K562 (cell line): ENCODE results near the gene SERGEF. TPM values are rescaled to one million over a fixed set of nuclear protein-coding genes. Genes with fewer than 3 reads are reported as not detected.

Source experiments
- ATAC-seq: fragments of 200-7000 bp; cut with Tn5 transposase; 3 replicates; pipeline ENCODE4 v1.9.1; 2020; ENCODE audit warnings: moderate library complexity
- BruUV-seq: library from RNA; stranded (reverse); fragments of 400-500 nt; replicated peaks from 2 replicates; lab custom pipeline; 2021; lab: Mats Ljungman, UMichigan
- CTCF ChIA-PET: fragments of 300-600 bp; formaldehyde crosslinking; extraction: SDS; loops from one replicate; lab custom pipeline; 2021; ENCODE audit warnings: low intra/inter-chr PET ratio; lab: Yijun Ruan, JAX
- POLR2A ChIA-PET: fragments of 300-600, 350-650 bp; sonication (Branson Sonifier 250); formaldehyde crosslinking; extraction: SDS; loops from one replicate; lab custom pipeline; 2021; ENCODE audit warnings: antibody characterized with exemption, inconsistent platforms; lab: Yijun Ruan, JAX
- DNase-seq, 4 experiments: peaks; one replicate each; pipeline versions ENCODE4 v3.0.0 to v3.0.0-alpha.2; 2011 to 2018; ENCODE audit warnings: low spot score in 3 of 4, mixed read lengths in 3 of 4; ENCODE audit errors: extremely low read depth in 1 of 4
- FAIRE-seq: peaks from 2 replicates; lab custom pipeline; 2011; peaks lifted over from hg19 to GRCh38; lab: Jason Lieb, UNC
- H2AFZ ChIP-seq: 2 replicates; pipeline ENCODE4 v1.6.0; 2011; ENCODE audit warnings: low read depth, low read length, control low read depth, inconsistent platforms
- H3K27ac ChIP-seq: fragments of 200-600 bp; 3 replicates; pipeline ENCODE4 v1.8.0; 2011; ENCODE audit warnings: low read depth, mild to moderate bottlenecking, control low read depth, inconsistent platforms, low read length, moderate library complexity, mixed read lengths; ENCODE audit errors: extremely low read depth
- H3K27me3 ChIP-seq, 2 experiments: fragments of 300-600 bp in 1 of 2; 2 replicates in 1 of 2; 3 replicates in 1 of 2; pipeline versions ENCODE4 v1.6.0 to v1.8.0; 2011; ENCODE audit warnings: inconsistent platforms in 2 of 2, low read length in 2 of 2, mild to moderate bottlenecking in 1 of 2, mixed read lengths in 1 of 2, moderate library complexity in 1 of 2; ENCODE audit not compliant: control insufficient read depth in 2 of 2, insufficient read depth in 2 of 2
- H3K36me3 ChIP-seq: fragments of 300-600 bp; 3 replicates; pipeline ENCODE4 v1.8.0; 2011; ENCODE audit warnings: mild to moderate bottlenecking, low read length, inconsistent platforms; ENCODE audit not compliant: control insufficient read depth, insufficient read depth
- H3K4me1 ChIP-seq, 2 experiments: fragments of 200-600 bp in 1 of 2; replicated peaks in 1 of 2; 2 replicates in 1 of 2; 3 replicates in 1 of 2; pipeline versions ENCODE4 v1.5.1 to v1.8.0; 2011; ENCODE audit warnings: inconsistent platforms in 2 of 2, low read length in 2 of 2, mild to moderate bottlenecking in 1 of 2, mixed read lengths in 1 of 2, moderate library complexity in 1 of 2; ENCODE audit not compliant: control insufficient read depth in 2 of 2, insufficient read depth in 2 of 2
- H3K4me2 ChIP-seq: 2 replicates; pipeline ENCODE4 v1.6.1; 2011; ENCODE audit warnings: low read length, control low read depth, inconsistent platforms, mixed read lengths; ENCODE audit not compliant: insufficient read depth
- H3K4me3 ChIP-seq: fragments of 200-600 bp; sonication (generic), shearing (Covaris generic); 2 replicates; pipeline ENCODE4 v1.5.1; 2016; ENCODE audit warnings: control low read depth, inconsistent platforms
- H3K79me2 ChIP-seq: fragments of 200-600 bp; 3 replicates; pipeline ENCODE4 v1.8.0; 2011; ENCODE audit warnings: low read length, inconsistent platforms; ENCODE audit not compliant: control insufficient read depth, insufficient read depth
- H3K9ac ChIP-seq, 2 experiments: 2 replicates each; pipeline versions ENCODE4 v1.6.0 to v1.6.1; 2011; ENCODE audit warnings: low read depth in 2 of 2, low read length in 2 of 2, control low read depth in 1 of 2, inconsistent platforms in 1 of 2, mild to moderate bottlenecking in 1 of 2, mixed read lengths in 1 of 2; ENCODE audit not compliant: insufficient read depth in 1 of 2
- H3K9me1 ChIP-seq: one replicate; pipeline ENCODE4 v1.6.0; 2011; ENCODE audit warnings: inconsistent platforms, mild to moderate bottlenecking, low read length, moderate library complexity; ENCODE audit not compliant: control insufficient read depth, insufficient read depth
- H3K9me3 ChIP-seq: replicated peaks from 2 replicates; pipeline ENCODE4 v1.5.1; 2011; ENCODE audit warnings: low read depth, low read length, inconsistent platforms; ENCODE audit not compliant: control insufficient read depth, insufficient read depth
- H4K20me1 ChIP-seq: replicated peaks from 2 replicates; pipeline ENCODE4 v1.6.1; 2011; ENCODE audit warnings: low read length, inconsistent platforms, mixed read lengths; ENCODE audit not compliant: control insufficient read depth, insufficient read depth
- FOXA1 ChIP-seq: fragments of 450-650 bp; IDR thresholded peaks from 2 replicates; pipeline ENCODE4 v1.6.1; 2016; ENCODE audit warnings: mild to moderate bottlenecking, borderline replicate concordance
- FOXP1 ChIP-seq: sonication (generic); formaldehyde crosslinking; IDR thresholded peaks from 2 replicates; pipeline ENCODE4 v1.8.0; 2022; ENCODE audit warnings: mild to moderate bottlenecking, missing genetic modification reagents
- IRF1 ChIP-seq: sonication (generic); formaldehyde crosslinking; IDR thresholded peaks from 2 replicates; pipeline ENCODE4 v1.8.0; 2022; ENCODE audit warnings: missing genetic modification reagents, mild to moderate bottlenecking, borderline replicate concordance
- POLR3A ChIP-seq: IDR thresholded peaks from 2 replicates; pipeline ENCODE4 v1.6.1; 2011; ENCODE audit warnings: borderline replicate concordance, mild to moderate bottlenecking, moderate library complexity; ENCODE audit not compliant: insufficient read length, insufficient read depth; ENCODE audit errors: extremely low read depth
- RHOXF2B ChIP-seq: fragments of 250-450 bp; sonication (Bioruptor Pico); conservative IDR thresholded peaks from 2 replicates; pipeline ENCODE4 v1.5.1; 2021
- SIRT6 ChIP-seq: IDR thresholded peaks from one replicate; pipeline ENCODE4 v1.6.1; 2012; ENCODE audit warnings: low read depth, mild to moderate bottlenecking, control low read depth, inconsistent platforms, low read length, moderate library complexity
- SMARCA4 ChIP-seq: fragments of 450-650 bp; IDR thresholded peaks from 2 replicates; pipeline ENCODE4 v1.6.1; 2016
- SRSF9 ChIP-seq: fragments of 200-400 bp; formaldehyde crosslinking; IDR thresholded peaks from 2 replicates; pipeline ENCODE4 v1.6.1; 2017; ENCODE audit warnings: low read depth, low read length, borderline replicate concordance
- VEZF1 ChIP-seq: fragments of 200-800 bp; sonication (Bioruptor generic); IDR thresholded peaks from 2 replicates; pipeline ENCODE4 v1.6.1; 2017; ENCODE audit warnings: missing genetic modification characterization, missing compliant biosample characterization
- ZBTB9 ChIP-seq: fragments of 450-650 bp; formaldehyde crosslinking; IDR thresholded peaks from 2 replicates; pipeline ENCODE4 v1.4.0; 2020; ENCODE audit warnings: mild to moderate bottlenecking, moderate library complexity
- ZC3H4 ChIP-seq: sonication (generic); formaldehyde crosslinking; IDR thresholded peaks from 2 replicates; pipeline ENCODE4 v1.9.0; 2021; ENCODE audit warnings: missing genetic modification reagents, borderline replicate concordance
- ZNF76 ChIP-seq: fragments of 250-450 bp; sonication (Bioruptor Pico); IDR thresholded peaks from 2 replicates; pipeline ENCODE4 v1.4.0; 2020; ENCODE audit warnings: mild to moderate bottlenecking, moderate library complexity, borderline replicate concordance
- ZNF79 ChIP-seq: fragments of 250-450 bp; sonication (Bioruptor Pico); IDR thresholded peaks from 2 replicates; pipeline ENCODE4 v1.4.0; 2020; ENCODE audit warnings: low read depth, mild to moderate bottlenecking, moderate library complexity
- WGBS: fragments of 100-300 bp; shearing (Covaris generic); methylation state at CpG from one replicate; pipeline ENCODE4 v1.1.6; 2016; ENCODE audit warnings: low coverage, mixed read lengths; ENCODE audit not compliant: insufficient coverage; ENCODE audit errors: missing lambda C conversion rate; 5-methylcytosine and 5-hydroxymethylcytosine counted together
- in situ Hi-C: fragments of 300-500 bp; cut with MboI; formaldehyde crosslinking; loops from 4 replicates; pipeline ENCODE4 v1.15.0; 2018; ENCODE audit warnings: inconsistent platforms, mixed read lengths
- intact Hi-C: fragments of 100-400 bp; cut with micrococcal nuclease; formaldehyde crosslinking; loops from 2 replicates; pipeline ENCODE4 v1.14.2; 2022
- polyA plus RNA-seq, 8 experiments: library from polyadenylated mRNA; depleted of rRNA in 4 of 8; stranded (reverse) in 5 of 8; unstranded in 3 of 8; fragments of >200 nt; fragmentation: Nextera tagmentation in 2 of 8; fragmentation: Illumina TruSeq in 1 of 8; extraction: Ambion mirVana in 2 of 8; extraction: Trizol in 1 of 8; gene quantifications; 2 replicates each; pipeline versions ENCODE4 v1.2.1 to v1.2.3, GENCODE V29; 2011 to 2014; ENCODE audit warnings: inconsistent platforms in 1 of 8, missing spikeins in 1 of 8
- total RNA-seq, 7 experiments: library from RNA; depleted of rRNA in 6 of 7; stranded (reverse); fragments of >200 nt in 6 of 7; fragmentation: Illumina TruSeq in 2 of 7; extraction: Trizol in 2 of 7; gene quantifications; 2 replicates each; pipeline versions ENCODE4 v1.2.1 to v1.2.3, GENCODE V29; 2011 to 2021; ENCODE audit warnings: low replicate concordance in 1 of 7

SERGEF gene
- total and polyA plus RNA-seq, 9 of the 15 experiments (the other 6 are each of a cell fraction or from before 2014, with no cell fraction given) = 10.2 to 28.0 (median 19.9) TPM

GRCh38 chr11:17750013-17750800 lies 262.6 kb downstream of the SERGEF start:
- TF ChIP-seq RHOXF2B (CRISPR knock-in tag) (no peak), ZBTB9 (CRISPR knock-in tag) (no peak), ZNF79 (CRISPR knock-in tag) (no peak), SRSF9 (no peak), IRF1 (no peak), SMARCA4 (no peak), FOXA1 (no peak), ZC3H4 (no peak), VEZF1 (no peak), ZNF76 (CRISPR knock-in tag) (no peak), POLR3A (no peak), SIRT6 (no peak), FOXP1 (CRISPR knock-in tag) (no peak)
- TF ChIP-seq, all 486 proteins: peak for 0
- Histone ChIP-seq H3K4me1 (no peaks in the 10 kb centered on the region), H3K27me3 (peaks cover 7 to 61% of the 10 kb centered on the region in 2 experiments; a peak in 3 of 5 replicates), H2AFZ (no peak overlapping the region), H3K36me3 (no peaks in the 10 kb centered on the region), H3K9me3 (no peaks in the 10 kb centered on the region), H3K9me1 (no peaks in the 10 kb centered on the region), H3K4me3 (no peak overlapping the region), H3K9ac (no peak overlapping the region), H3K79me2 (no peaks in the 10 kb centered on the region), H4K20me1 (peaks cover 3% of the 10 kb centered on the region; the same call in 1 of the 2 replicates), H3K4me2 (no peak overlapping the region), H3K27ac (no peak overlapping the region)
- POLR2A ChIA-PET = no interaction called here
- FAIRE-seq = no peak
- no peak for ATAC-seq
- no peak for DNase-seq
- in situ Hi-C loops = no loop called here
- CTCF ChIA-PET = no interaction called here
- intact Hi-C loops = no loop called here
- no TSS peak for BruUV-seq
- whole genome bisulfite sequencing = under 1% methylated on average over 13 of the region's 13 CpGs
